Kidney glomerular epithelial cell (primary cell): ENCODE measurements around the gene MARVELD1.
"Not testable (repeated sequence)": the region's sequence is repeated elsewhere in the genome, so short reads cannot be mapped to it uniquely, and the experiment has no call there.

Experiments
- DNase-seq: peaks from one replicate; lab custom pipeline; 2025; lab: John Stamatoyannopoulos, UW

MARVELD1 gene

GRCh38 chr10:97690133-97690532 lies 23.4 kb upstream of the MARVELD1 start:
- DNase-seq: no peak

- DNase-seq: not testable (repeated sequence)
Measured at GRCh38 chr10:97698072-97698655, 15.4 kb upstream of the MARVELD1 start.

GRCh38 chr10:97701438-97702069 lies 12.0 kb upstream of the MARVELD1 start:
- DNase-seq: peak; percentile 59

- DNase-seq: no peak
Measured at GRCh38 chr10:97703398-97704067, 10.0 kb upstream of the MARVELD1 start.

- DNase-seq: no peak
Measured at GRCh38 chr10:97704341-97704740, 9.2 kb upstream of the MARVELD1 start.

- no peak for DNase-seq
Measured at GRCh38 chr10:97705006-97705670, 8.4 kb upstream of the MARVELD1 start.

GRCh38 chr10:97707134-97707861 lies 6.2 kb upstream of the MARVELD1 start:
- no peak for DNase-seq

GRCh38 chr10:97708167-97708566 lies 5.4 kb upstream of the MARVELD1 start:
- DNase-seq: no peak

- peak; percentile 43 for DNase-seq
Measured at GRCh38 chr10:97708976-97709946, 4.3 kb upstream of the MARVELD1 start.

- no peak for DNase-seq
Measured at GRCh38 chr10:97711640-97712572, 1.6 kb upstream of the MARVELD1 start.

- peak; percentile 45 for DNase-seq
Measured at GRCh38 chr10:97713826-97714400, 383 bp downstream of the MARVELD1 start.

- DNase-seq: no peak
Measured at GRCh38 chr10:97714401-97715258, 1.1 kb downstream of the MARVELD1 start.

GRCh38 chr10:97715259-97715874 lies 1.8 kb downstream of the MARVELD1 start:
- DNase-seq: no peak

GRCh38 chr10:97717627-97718026 lies 4.1 kb downstream of the MARVELD1 start:
- DNase-seq: no peak

- DNase-seq: no peak
Measured at GRCh38 chr10:97718178-97718577, 4.6 kb downstream of the MARVELD1 start.

- DNase-seq: no peak
Measured at GRCh38 chr10:97718659-97719142, 5.2 kb downstream of the MARVELD1 start.

- DNase-seq: no peak
Measured at GRCh38 chr10:97719602-97720001, 6.1 kb downstream of the MARVELD1 start.
